HG03097 (cell line): Measurements from ENCODE around the gene FIBCD1.
"Not testable (repeated sequence)": the region's sequence is repeated elsewhere in the genome, so short reads cannot be mapped to it uniquely, and the experiment has no call there.

Experiments
- ATAC-seq: cut with Tn5 transposase; IDR thresholded peaks from one replicate; pipeline ENCODE4 v1.9.1; 2021; ENCODE audit not compliant: unreplicated experiment, low FRiP score

Gene FIBCD1

GRCh38 chr9:130911254-130912049 lies 27.6 kb downstream of the FIBCD1 start:
- no peak for ATAC-seq

- not testable (repeated sequence) for ATAC-seq
These were observed 28.4 kb downstream of the FIBCD1 start for GRCh38 chr9:130910670-130911069.

- not testable (repeated sequence) for ATAC-seq
These were observed 29.0 kb downstream of the FIBCD1 start for GRCh38 chr9:130910041-130910440.

GRCh38 chr9:130908878-130909355 lies 30.1 kb downstream of the FIBCD1 start:
- ATAC-seq, result no peak

- no peak for ATAC-seq
These were observed 30.7 kb downstream of the FIBCD1 start for GRCh38 chr9:130908146-130908877.

- ATAC-seq, result no peak
These were observed 32.2 kb downstream of the FIBCD1 start for GRCh38 chr9:130906735-130907416.

- no peak for ATAC-seq
These were observed 32.9 kb downstream of the FIBCD1 start for GRCh38 chr9:130905902-130906734.

GRCh38 chr9:130905125-130905901 lies 33.7 kb downstream of the FIBCD1 start:
- no peak for ATAC-seq

GRCh38 chr9:130904070-130905044 lies 34.7 kb downstream of the FIBCD1 start:
- no peak for ATAC-seq

GRCh38 chr9:130903194-130904069 lies 35.6 kb downstream of the FIBCD1 start:
- no peak for ATAC-seq

GRCh38 chr9:130902204-130903185 lies 36.6 kb downstream of the FIBCD1 start:
- no peak for ATAC-seq

- no peak for ATAC-seq
These were observed 37.4 kb downstream of the FIBCD1 start for GRCh38 chr9:130901498-130902203.

- ATAC-seq, result no peak
These were observed 38.1 kb downstream of the FIBCD1 start for GRCh38 chr9:130900701-130901497.

- ATAC-seq, result no peak
These were observed 39.8 kb downstream of the FIBCD1 start for GRCh38 chr9:130899051-130899748.
